Measurements from ENCODE around the gene SH3RF2. TPM values are rescaled to one million over a fixed set of nuclear protein-coding genes. Genes with fewer than 3 reads are reported as not detected.

The SH3RF2 gene
- total and polyA plus RNA-seq, 2 donors (not counting 3 experiments of a cell fraction or from before 2014, with no cell fraction given): 0.54 to 0.84 TPM

- no peak overlapping the region for H3K4me3 ChIP-seq (replicated peaks in 1 of 3; ENCODE audit: insufficient read depth in 1 of 3, low read depth in 1 of 3, low read length in 3 of 3)
- CTCF ChIA-PET: interaction anchor here (1.0 kb wide), 1 partner anchor 95 kb away, joined by 3 read pairs; no protein-coding TSS in a partner anchor
- FAIRE-seq (no peak), DNase-seq (ENCODE audit: low read depth, low spot score) (no peak)
- H3K9ac ChIP-seq (replicated peaks; ENCODE audit: extremely low read depth, insufficient read depth, low read length): no peak overlapping the region
- H3K9me3 ChIP-seq (replicated peaks; ENCODE audit: control insufficient read depth, insufficient read depth, low read length): no peaks in the 10 kb centered on the region
- no peak for TF ChIP-seq POLR2A (IDR thresholded peaks at IDR 0.05; ENCODE audit: low read depth, low read length)
- TF ChIP-seq MAX (IDR thresholded peaks at IDR 0.05; ENCODE audit: insufficient read depth, insufficient read length): no peak
- TF ChIP-seq MYC (IDR thresholded peaks at IDR 0.05; ENCODE audit: low read depth, low read length): no peak
- TF ChIP-seq POLR2AphosphoS5 (IDR thresholded peaks at IDR 0.05; ENCODE audit: insufficient read depth, low read depth, low read length): no peak
- TF ChIP-seq EZH2 (IDR thresholded peaks at IDR 0.05; ENCODE audit: borderline replicate concordance, low read depth, low read length, severe bottlenecking): no peak
- TF ChIP-seq JUN (IDR thresholded peaks at IDR 0.05; ENCODE audit: borderline replicate concordance, insufficient read depth, insufficient read length, low read depth): no peak
- TF ChIP-seq GATA2 (IDR thresholded peaks at IDR 0.05; ENCODE audit: insufficient read depth, insufficient read length, low read depth, low read length): no peak
- no peak for TF ChIP-seq CTCF (IDR thresholded peaks at IDR 0.05; ENCODE audit: extremely low read depth in 1 of 2, insufficient read depth in 1 of 2, low read depth in 1 of 2, low read length in 2 of 2)
- no peak for TF ChIP-seq FOS (IDR thresholded peaks at IDR 0.05; ENCODE audit: borderline replicate concordance, insufficient read depth, low read length)
- peaks cover 0 to 3% of the 10 kb centered on the region in 2 experiments for H3K27me3 ChIP-seq (ENCODE audit: control insufficient read depth in 2 of 2, insufficient read depth in 2 of 2, low read length in 2 of 2)
- no peak overlapping the region for H3K4me2 ChIP-seq (ENCODE audit: insufficient read depth, low read length)
- POLR2A ChIA-PET: no interaction called here
- intact Hi-C loops (cut with micrococcal nuclease) (no loop called here), dilution Hi-C loops (cut with MboI; ENCODE audit: extremely low pct_ligation_motif_present, low sequenced_read_pairs) (no loop called here)
- H3K79me2 ChIP-seq (ENCODE audit: control insufficient read depth, insufficient read depth, low read length): no peaks in the 10 kb centered on the region
- no peaks in the 10 kb centered on the region for H3K9me1 ChIP-seq (replicated peaks; ENCODE audit: control insufficient read depth, extremely low read depth, insufficient read depth, low read length)
- no peaks in the 10 kb centered on the region for H3K36me3 ChIP-seq (ENCODE audit: control insufficient read depth in 2 of 2, extremely low read depth in 1 of 2, insufficient read depth in 2 of 2, low read length in 2 of 2)
- no TSS peak for BruUV-seq (replicated peaks)
- no peaks in the 10 kb centered on the region for H3K4me1 ChIP-seq (ENCODE audit: control insufficient read depth, extremely low read depth, insufficient read depth, low read length)
- H4K20me1 ChIP-seq (replicated peaks; ENCODE audit: control insufficient read depth, extremely low read depth, insufficient read depth, low read length): no peaks in the 10 kb centered on the region
- H3K27ac ChIP-seq (ENCODE audit: insufficient read depth, low read depth, low read length): no peak overlapping the region
- H2AFZ ChIP-seq (ENCODE audit: low read depth, low read length): no peak overlapping the region
Observed at GRCh38 chr5:145983446-145983845, 47.1 kb downstream of the SH3RF2 start.
